Glomerular visceral epithelial cell (primary cell): ENCODE measurements around the gene PPM1B.
"Not testable (repeated sequence)": the region's sequence is repeated elsewhere in the genome, so short reads cannot be mapped to it uniquely, and the experiment has no call there.

ENCODE experiments used
- DNase-seq: peaks from one replicate; pipeline ENCODE4 v3.0.0-alpha.2; 2016; ENCODE audit errors: extremely low spot score

PPM1B gene

GRCh38 chr2:44168681-44169154 is at the start of gene PPM1B:
TSS of gene PPM1B (plus strand) at chr2:44168875. CDS start at chr2:44201200, 32,325 bp downstream.
- no peak for DNase-seq

GRCh38 chr2:44119878-44120277 is 48.8 kb upstream of the PPM1B start:
- DNase-seq: no peak

DNA sequence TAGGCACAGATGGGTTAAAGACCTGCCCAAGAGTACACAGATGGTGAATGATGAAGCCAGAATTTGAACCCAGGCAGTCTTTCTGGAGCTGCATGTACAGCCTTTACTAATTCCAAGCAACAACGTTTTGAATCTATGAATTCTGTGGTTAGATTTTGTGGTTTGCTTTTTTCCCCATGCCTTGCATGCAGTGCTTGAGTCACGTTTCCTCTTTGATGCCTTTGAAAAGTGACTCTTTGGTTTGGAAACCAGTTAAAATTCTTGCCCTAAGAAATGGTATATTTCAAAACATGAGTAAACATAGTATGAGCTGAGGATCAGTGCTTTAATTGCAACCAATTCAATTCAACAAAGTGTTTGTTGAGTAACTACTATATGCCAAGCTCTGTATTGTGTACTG is 48.2 kb upstream of the PPM1B start:
- peak; percentile 67 for DNase-seq

- no peak for DNase-seq
These were observed 46.8 kb upstream of the PPM1B start for GRCh38 chr2:44121899-44122298.

- DNase-seq: no peak
These were observed 44.2 kb upstream of the PPM1B start for GRCh38 chr2:44124500-44124899.

GRCh38 chr2:44126106-44126797 is 42.4 kb upstream of the PPM1B start:
- no peak for DNase-seq

GRCh38 chr2:44130441-44130840 is 38.2 kb upstream of the PPM1B start:
- no peak for DNase-seq

GRCh38 chr2:44131177-44131576 is 37.5 kb upstream of the PPM1B start:
- DNase-seq: no peak

GRCh38 chr2:44133602-44134001 is 35.1 kb upstream of the PPM1B start:
- DNase-seq: not testable (repeated sequence)

- no peak for DNase-seq
These were observed 33.8 kb upstream of the PPM1B start for GRCh38 chr2:44134848-44135247.

- no peak for DNase-seq
These were observed 33.4 kb upstream of the PPM1B start for GRCh38 chr2:44135296-44135695.

GRCh38 chr2:44135771-44136170 is 32.9 kb upstream of the PPM1B start:
- DNase-seq: no peak

DNA sequence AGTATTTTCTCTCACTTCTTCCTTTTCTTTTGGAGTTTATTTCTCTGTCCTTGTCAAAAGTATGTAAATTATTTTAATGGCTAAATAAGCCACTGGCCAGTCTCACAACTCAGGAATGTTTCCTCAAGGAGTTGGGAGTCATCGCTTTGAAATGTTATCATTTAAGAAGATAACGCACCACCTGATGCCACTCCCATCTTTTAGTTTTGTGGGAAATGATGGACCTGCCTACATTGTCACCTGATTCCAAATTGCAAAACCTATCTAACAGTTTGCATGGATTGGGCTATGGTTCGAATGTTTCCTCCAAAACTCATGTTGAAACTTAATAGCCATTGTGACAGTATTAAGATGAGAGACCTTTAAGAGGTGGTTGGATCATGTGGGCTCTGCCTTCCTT is 32.4 kb upstream of the PPM1B start:
- DNase-seq: no peak

DNA sequence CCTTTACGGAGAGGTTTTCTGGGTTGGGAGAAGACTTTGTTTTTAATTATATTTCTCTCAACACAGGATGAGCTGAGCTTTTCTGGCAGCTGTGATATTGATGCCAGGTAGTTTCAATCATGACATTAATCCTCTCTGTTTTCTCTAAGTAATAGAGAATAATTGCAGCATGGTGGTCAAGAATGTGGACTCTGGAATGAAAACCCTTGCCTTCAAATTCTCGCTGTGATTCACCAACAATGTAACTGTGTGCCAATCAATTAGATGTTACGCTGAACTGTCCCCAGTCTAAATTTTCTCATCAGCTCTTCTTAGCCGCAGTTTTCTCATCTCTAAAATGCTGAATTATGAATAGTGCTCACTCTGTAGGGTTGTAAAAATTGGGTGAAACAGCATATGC is 31.6 kb upstream of the PPM1B start:
- DNase-seq: no peak

DNA sequence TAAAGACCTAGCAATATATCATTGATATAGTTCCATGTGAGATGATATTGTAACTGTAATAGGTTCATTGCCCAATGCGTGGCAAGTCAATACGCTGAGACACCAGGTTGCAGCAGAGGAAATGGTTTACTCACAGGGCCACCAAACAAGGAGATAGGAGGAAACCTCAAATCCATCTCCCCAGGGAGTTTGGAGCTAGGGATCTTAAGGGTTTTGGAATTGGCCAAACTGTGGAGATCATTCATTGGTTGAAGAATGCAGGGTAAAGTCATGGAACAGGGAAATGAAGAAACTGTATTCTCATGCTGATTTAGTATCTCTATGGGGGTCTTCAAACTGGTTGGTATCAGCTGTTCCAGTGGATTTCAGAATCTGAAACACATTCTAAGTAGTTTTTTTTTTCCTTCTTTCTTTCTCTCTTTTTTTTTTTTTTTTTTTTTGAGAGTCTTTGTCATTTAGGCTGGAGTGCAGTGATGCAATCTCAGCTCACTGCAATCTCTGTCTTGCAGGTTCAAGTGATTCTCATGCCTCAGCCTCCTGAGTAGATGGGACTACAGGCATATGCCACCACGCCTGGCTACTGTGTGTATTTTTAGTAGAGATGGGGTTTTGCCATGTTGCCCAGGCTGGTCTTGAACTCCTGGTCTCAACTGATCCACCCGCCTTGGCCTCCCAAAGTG is 30.7 kb upstream of the PPM1B start:
- no peak for DNase-seq

GRCh38 chr2:44139741-44140140 is 28.9 kb upstream of the PPM1B start:
- no peak for DNase-seq

DNA sequence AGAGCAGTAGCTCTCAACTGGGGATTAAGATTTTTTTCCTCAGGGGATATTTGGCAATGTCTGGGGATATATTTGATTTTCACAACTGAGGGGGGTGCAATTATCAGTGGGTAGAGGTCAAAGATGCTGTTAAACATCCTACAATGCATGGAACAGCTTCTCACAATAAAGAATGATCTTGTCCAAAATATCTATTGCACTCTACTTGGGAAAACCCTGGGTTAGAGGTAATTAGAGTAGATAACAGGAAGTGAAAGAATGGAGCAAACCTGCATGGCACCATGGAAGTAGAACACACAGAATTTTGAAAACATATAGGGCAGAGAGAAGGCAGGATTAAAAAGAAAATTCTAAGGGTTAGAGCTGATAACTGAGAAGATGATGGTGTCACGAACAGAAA is 26.4 kb upstream of the PPM1B start:
- DNase-seq: no peak

GRCh38 chr2:44143701-44144100 is 25.0 kb upstream of the PPM1B start:
- DNase-seq: no peak

- no peak for DNase-seq
These were observed 19.7 kb upstream of the PPM1B start for GRCh38 chr2:44148999-44149398.

DNA sequence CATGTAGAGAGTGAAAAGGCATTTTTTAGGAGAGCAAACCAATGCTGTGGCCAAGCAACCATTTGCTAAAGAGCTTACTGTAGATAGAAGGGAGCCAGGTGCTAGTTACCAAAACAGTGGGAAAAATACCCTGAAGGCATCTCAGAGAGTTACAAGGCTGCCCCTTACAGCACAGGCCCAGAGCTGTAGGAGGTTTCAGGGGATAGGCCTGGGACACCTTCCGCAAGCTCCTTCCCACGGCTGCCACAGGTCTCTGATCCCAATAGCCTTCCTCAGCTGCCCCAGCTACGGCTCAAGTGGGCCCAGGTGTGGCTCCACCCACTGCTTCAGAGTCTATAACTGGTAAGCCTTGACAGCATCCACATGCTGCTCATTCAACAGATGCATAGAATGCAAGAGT is 18.2 kb upstream of the PPM1B start:
- no peak for DNase-seq

DNA sequence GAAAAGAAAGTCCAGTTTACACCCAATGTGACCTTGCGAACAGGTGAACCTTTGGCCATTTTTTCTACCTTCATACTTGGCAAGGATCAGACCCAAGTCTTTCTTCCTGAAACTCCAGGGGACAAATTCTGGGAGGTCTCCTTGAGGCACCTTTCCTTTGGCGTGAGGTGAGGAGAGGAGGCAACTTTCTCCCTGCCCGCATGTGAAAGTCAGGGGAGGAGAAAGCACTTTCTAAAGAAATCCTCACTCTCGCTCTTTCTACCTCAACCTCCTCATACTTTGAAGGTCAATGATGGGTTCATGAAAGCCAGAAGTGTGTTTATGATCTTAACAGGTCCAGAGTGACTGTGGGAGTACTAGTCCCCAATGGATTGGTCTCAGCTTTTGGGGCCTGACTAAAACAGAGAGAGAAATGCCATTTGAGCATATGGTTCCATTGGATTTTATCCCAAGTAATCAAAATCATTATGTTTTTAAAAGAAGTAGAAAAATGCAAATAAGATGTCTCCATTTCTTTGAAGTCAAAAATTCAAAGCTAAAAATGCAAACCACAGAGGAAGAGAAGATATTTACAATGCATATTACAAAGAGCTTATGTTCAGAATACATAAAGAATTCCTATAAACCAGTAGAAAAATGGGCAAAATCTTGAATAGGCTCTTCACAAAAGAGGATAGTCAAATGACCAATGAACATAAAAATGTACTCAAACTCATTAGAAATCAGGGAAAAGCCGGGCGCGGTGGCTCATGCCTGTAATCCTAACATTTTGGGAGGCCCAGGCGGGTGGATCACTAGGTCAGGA is 15.6 kb upstream of the PPM1B start:
- no peak for DNase-seq

GRCh38 chr2:44155666-44156446 is 12.8 kb upstream of the PPM1B start:
- DNase-seq: no peak
